ENCODE measurements around the gene PARVB.

The PARVB gene

DNA sequence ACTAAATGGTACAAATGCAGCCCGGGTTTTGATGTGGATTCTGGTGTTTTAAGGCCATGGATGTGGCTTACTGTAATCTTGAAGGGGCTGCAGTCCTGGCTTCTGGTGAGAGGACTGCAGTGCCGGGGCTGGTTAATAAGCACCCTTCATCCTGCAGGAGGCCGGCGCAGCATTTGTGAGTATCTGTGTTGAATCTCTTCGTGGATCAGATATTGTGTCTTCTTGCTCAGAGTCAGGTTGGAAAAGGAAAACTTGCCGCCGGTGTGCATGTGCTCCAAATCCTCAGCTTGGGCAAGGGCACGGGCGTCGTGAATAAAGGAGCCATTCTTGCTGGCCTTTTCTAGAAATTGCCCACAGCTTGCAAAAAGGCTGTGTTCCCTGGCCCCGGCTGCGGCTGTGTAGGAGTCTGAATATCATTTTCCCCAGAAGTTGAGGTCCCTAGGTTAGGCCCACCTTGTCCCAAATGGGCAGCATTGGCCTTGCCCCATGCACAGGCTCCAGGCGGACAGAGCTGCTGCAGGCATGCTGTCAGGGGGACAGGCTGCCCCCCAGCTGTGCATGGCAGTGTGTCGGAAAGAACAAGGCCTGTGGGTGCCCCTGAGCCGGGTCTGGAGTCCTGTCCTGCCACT is 28.9 kb upstream of the PARVB start:
- peaks cover 80% of the 10 kb centered on the region for H3K36me3 Mint-ChIP-seq (ENCODE audit: low read depth)
- no peaks in the 10 kb centered on the region for H3K9me3 Mint-ChIP-seq
- H3K27ac Mint-ChIP-seq = no peak overlapping the region
- H3K4me1 Mint-ChIP-seq = peaks cover 68% of the 10 kb centered on the region
- no peak for DNase-seq
- no peaks in the 10 kb centered on the region for H3K27me3 Mint-ChIP-seq (ENCODE audit: low read depth, poor library complexity)
- no peak overlapping the region for H3K4me3 Mint-ChIP-seq
- TF ChIP-seq, protein P1, sequence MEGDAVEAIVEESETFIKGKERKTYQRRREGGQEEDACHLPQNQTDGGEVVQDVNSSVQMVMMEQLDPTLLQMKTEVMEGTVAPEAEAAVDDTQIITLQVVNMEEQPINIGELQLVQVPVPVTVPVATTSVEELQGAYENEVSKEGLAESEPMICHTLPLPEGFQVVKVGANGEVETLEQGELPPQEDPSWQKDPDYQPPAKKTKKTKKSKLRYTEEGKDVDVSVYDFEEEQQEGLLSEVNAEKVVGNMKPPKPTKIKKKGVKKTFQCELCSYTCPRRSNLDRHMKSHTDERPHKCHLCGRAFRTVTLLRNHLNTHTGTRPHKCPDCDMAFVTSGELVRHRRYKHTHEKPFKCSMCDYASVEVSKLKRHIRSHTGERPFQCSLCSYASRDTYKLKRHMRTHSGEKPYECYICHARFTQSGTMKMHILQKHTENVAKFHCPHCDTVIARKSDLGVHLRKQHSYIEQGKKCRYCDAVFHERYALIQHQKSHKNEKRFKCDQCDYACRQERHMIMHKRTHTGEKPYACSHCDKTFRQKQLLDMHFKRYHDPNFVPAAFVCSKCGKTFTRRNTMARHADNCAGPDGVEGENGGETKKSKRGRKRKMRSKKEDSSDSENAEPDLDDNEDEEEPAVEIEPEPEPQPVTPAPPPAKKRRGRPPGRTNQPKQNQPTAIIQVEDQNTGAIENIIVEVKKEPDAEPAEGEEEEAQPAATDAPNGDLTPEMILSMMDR (IDR thresholded peaks at IDR 0.05) = no peak

DNA sequence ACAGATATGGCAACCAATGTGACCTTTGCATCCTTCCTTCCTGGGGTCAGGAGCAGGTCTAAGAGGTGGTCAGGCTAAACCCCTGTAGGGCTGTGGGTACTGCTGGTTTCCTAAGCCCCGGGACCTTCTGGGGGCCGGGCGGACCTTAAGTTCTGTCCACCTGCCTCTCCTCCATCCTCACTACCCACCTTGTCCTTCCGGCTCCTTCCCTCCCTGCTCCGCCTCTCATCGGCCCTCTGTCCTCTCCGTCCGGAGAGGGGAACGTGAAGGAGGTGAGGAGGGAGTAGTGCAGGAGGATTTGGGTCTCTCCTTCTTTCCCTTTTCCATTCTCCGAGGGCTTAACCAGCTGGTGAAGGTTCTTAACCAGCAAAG is 28.3 kb upstream of the PARVB start:
- Mint-ChIP-seq H3K9me3 (no peaks in the 10 kb centered on the region), H3K36me3 (ENCODE audit: low read depth) (peaks cover 81% of the 10 kb centered on the region)

DNA sequence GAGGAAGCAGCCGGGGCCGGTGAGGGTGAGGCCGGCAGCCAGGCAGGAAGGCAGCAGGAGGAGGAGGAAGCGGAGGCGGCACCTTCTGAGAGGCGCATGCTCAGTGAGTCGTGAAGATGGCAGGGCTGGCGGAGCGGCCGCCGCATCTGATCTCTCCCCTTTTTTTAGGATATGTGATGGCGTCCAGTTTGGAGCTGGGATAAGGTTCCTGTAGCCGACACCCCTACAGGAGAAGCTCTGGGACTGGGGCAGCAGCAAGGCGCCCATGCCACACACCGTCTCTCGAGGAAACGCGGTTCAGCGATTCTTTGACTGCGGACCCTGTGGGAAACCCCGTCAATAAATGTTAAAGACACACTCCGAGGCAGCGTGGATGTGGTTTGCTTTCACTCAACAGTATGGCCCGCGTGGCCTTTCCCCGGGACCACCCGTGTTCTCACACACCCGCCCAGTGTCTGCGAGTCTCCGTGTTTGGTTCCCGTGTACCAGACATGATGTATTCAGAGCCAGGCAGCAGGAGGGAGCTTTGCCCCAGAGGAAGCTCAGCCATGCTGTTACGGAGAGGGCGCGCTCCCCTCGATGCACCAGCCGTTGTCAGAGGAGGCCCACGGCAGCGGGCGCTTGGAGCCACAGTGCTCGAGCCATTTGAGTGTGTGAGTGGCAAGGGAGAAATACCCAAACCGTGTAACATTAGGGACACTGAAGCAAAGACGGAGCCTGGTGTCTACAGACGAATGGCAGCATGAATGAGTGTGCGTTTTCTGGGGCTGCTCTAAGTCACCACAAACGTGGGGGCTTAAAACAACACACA is 27.7 kb upstream of the PARVB start:
- Mint-ChIP-seq H3K36me3 (ENCODE audit: low read depth) (peaks cover 83% of the 10 kb centered on the region), H3K4me1 (peaks cover 69% of the 10 kb centered on the region), H3K27ac (peak overlapping the region; percentile 13), H3K9me3 (no peaks in the 10 kb centered on the region), H3K4me3 (no peak overlapping the region), H3K27me3 (ENCODE audit: low read depth, poor library complexity) (no peaks in the 10 kb centered on the region)
- DNase-seq = no peak
- TF ChIP-seq, protein P1 (IDR thresholded peaks at IDR 0.05) = no peak

More for the DNA sequence above, 28.3 kb upstream of the PARVB start:
- peaks cover 68% of the 10 kb centered on the region for H3K4me1 Mint-ChIP-seq
- DNase-seq = no peak
- no peak overlapping the region for H3K4me3 Mint-ChIP-seq
- H3K27ac Mint-ChIP-seq = no peak overlapping the region
- no peaks in the 10 kb centered on the region for H3K27me3 Mint-ChIP-seq (ENCODE audit: low read depth, poor library complexity)
- TF ChIP-seq, protein P1 (IDR thresholded peaks at IDR 0.05) = no peak

DNA sequence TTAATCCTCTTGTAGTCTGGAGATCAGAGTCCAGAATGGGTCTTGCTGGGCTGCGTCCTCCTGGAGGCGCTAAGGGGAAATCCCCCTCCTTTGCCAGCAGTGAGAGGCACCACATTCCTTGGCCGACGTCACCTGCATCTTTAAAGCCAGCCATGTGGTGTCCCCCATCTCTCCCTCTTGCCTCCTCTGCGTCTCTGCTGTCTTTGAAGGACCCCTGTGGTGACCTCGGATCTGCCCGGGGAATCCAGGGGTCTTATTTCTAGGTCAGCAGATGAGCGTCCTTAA is 27.2 kb upstream of the PARVB start:
- H3K36me3 Mint-ChIP-seq (ENCODE audit: low read depth) = peaks cover 81% of the 10 kb centered on the region
- TF ChIP-seq, protein P1 (IDR thresholded peaks at IDR 0.05) = no peak

DNA sequence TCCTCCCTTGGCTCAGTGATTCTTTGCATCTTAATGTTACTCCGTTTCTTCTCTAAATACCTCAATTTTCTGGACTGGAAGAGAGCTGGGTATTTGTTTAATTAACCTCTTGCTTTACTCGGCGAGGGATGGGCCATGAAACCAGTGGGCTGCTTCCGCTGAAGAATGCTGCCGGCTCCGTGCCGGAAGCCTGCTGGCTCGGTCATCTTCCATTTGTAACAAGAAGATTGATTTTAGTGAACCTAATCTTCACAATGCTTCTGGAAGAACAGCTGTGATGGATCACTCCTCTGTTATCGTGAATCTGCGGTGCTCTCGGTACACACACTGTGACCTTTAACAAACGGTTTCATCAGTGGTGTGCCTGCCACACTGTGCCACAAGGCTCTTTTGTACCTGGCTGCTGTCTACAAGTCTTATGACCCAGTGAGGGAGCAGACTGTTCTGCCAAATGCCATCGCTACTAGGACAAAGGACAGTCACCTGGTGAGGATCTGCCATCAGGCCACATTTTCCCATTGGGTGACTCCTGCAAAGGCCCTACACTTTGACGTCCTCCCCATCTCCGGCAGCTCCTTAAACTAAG is 25.3 kb upstream of the PARVB start:
- Mint-ChIP-seq H3K36me3 (ENCODE audit: low read depth) (peaks cover 64% of the 10 kb centered on the region), H3K4me1 (peaks cover 77% of the 10 kb centered on the region), H3K27ac (peak overlapping the region; percentile 68), H3K27me3 (ENCODE audit: low read depth, poor library complexity) (no peaks in the 10 kb centered on the region), H3K9me3 (no peaks in the 10 kb centered on the region), H3K4me3 (no peak overlapping the region)
- TF ChIP-seq, protein P1 (IDR thresholded peaks at IDR 0.05) = no peak
- DNase-seq = no peak

More for the DNA sequence above, 27.2 kb upstream of the PARVB start:
- no peak for DNase-seq
- peaks cover 69% of the 10 kb centered on the region for H3K4me1 Mint-ChIP-seq
- H3K27me3 Mint-ChIP-seq (ENCODE audit: low read depth, poor library complexity) = no peaks in the 10 kb centered on the region
- H3K9me3 Mint-ChIP-seq = no peaks in the 10 kb centered on the region
- H3K27ac Mint-ChIP-seq = peak overlapping the region; percentile 13
- no peak overlapping the region for H3K4me3 Mint-ChIP-seq
